GM19099 (cell line): Measurements from ENCODE around the gene BMI1.

Source experiments
- POLR2A ChIP-seq: IDR thresholded peaks from 3 replicates; pipeline ENCODE4 v1.6.1; 2011; ENCODE audit warnings: low read depth; ENCODE audit not compliant: insufficient read length; ENCODE audit errors: extremely low read depth

Gene BMI1

GRCh38 chr10:22367471-22367870 is 46.6 kb downstream of the BMI1 start:
- TF ChIP-seq POLR2A = no peak

DNA sequence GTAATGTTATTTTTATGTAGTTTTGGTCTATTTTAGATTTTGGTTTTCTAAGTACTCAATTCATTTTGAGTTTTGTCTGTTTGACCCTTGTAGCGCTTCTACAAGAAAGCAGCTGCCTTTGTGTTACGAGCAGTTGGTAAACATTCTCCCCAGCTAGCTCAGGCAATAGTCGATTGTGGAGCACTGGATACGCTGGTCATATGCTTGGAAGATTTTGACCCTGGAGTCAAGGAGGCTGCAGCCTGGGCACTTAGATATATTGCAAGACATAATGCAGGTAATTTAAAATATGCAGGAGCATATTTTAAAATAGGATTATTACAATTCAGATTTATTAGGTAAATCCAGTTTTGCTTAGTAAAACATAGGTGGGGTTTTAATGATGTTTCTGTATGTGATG is 47.5 kb downstream of the BMI1 start:
- TF ChIP-seq POLR2A = no peak

- TF ChIP-seq POLR2A = no peak
These were observed 48.1 kb downstream of the BMI1 start for GRCh38 chr10:22368981-22369380.

- TF ChIP-seq POLR2A = no peak
These were observed 48.7 kb downstream of the BMI1 start for GRCh38 chr10:22369434-22370072.

GRCh38 chr10:22370320-22370719 is 49.4 kb downstream of the BMI1 start:
- no peak for TF ChIP-seq POLR2A

GRCh38 chr10:22372298-22372697 is 51.4 kb downstream of the BMI1 start:
- TF ChIP-seq POLR2A = no peak

- TF ChIP-seq POLR2A = no peak
These were observed 52.0 kb downstream of the BMI1 start for GRCh38 chr10:22372917-22373316.

- TF ChIP-seq POLR2A = no peak
These were observed 53.7 kb downstream of the BMI1 start for GRCh38 chr10:22374489-22375126.

DNA sequence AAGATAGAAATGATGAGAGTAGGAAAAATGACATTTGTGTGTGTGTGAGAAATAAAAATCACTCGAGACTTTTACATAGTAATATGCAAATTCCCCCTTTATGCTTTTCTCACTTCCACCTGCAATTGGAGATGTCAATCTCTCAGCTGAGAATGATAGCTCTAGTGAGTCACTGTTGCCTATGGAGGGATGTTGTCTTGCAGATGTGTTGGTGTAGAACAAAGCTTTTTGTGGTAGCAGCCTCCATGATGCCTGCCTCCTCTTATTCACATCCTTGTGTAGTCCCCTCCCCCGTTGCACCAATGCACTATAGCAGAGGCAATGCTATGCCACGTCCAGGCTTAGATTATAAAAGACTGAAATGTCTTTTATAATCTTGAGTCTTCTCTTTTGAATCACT is 58.2 kb downstream of the BMI1 start:
- peak; percentile 38 for TF ChIP-seq POLR2A
